Tibial artery (tissue), 4 donors: ENCODE measurements around the gene SLC43A3.

Experiments used
- DNase-seq, 2 donors: peaks; one replicate each; pipeline ENCODE4 v3.0.0-alpha.2; 2019
- H3K27ac ChIP-seq, 2 donors: fragments of 200-600 bp; sonication (generic) in 1 of 2; 1 replicate in 1 of 2; 2 replicates in 1 of 2; pipeline ENCODE4 v1.5.1; 2018 to 2019; ENCODE audit warnings: mild to moderate bottlenecking in 1 of 2
- H3K27me3 ChIP-seq, 2 donors: fragments of 200-600 bp; sonication (generic) in 1 of 2; one replicate each; pipeline versions ENCODE4 v1.5.1 to v1.6.0; 2016 to 2019
- H3K36me3 ChIP-seq, 3 donors: fragments of 200-600 bp; sonication (generic) in 2 of 3; one replicate each; pipeline ENCODE4 v1.5.1; 2016 to 2019; ENCODE audit warnings: mild to moderate bottlenecking in 2 of 3
- H3K4me1 ChIP-seq, 4 donors: fragments of 200-600 bp; sonication (generic) in 2 of 4; 1 replicate in 3 of 4; 2 replicates in 1 of 4; pipeline ENCODE4 v1.5.1; 2016 to 2019
- H3K4me3 ChIP-seq, 2 donors: fragments of 200-600 bp; sonication (generic) in 1 of 2; 1 replicate in 1 of 2; 2 replicates in 1 of 2; pipeline ENCODE4 v1.5.1; 2018 to 2019; ENCODE audit warnings: mild to moderate bottlenecking in 2 of 2
- H3K9me3 ChIP-seq, 3 donors: fragments of 200-600 bp; sonication (generic) in 1 of 3; one replicate each; pipeline ENCODE4 v1.5.1; 2016 to 2019
- intact Hi-C: fragments of 100-400 bp; cut with DNase I; formaldehyde crosslinking; loops from one replicate; pipeline ENCODE4 v1.15.0; 2023; ENCODE audit warnings: low total_unique reads
- TF ChIP-seq, protein P1 (sequence below), 2 experiments: fragments of 200-600 bp in 1 of 2; fragments of 450-650 bp in 1 of 2; IDR thresholded peaks; one replicate each; pipeline ENCODE4 v1.5.1; 2017 to 2019; ENCODE audit warnings: antibody characterized with exemption in 2 of 2, mild to moderate bottlenecking in 1 of 2, moderate library complexity in 1 of 2

SLC43A3 gene

DNA sequence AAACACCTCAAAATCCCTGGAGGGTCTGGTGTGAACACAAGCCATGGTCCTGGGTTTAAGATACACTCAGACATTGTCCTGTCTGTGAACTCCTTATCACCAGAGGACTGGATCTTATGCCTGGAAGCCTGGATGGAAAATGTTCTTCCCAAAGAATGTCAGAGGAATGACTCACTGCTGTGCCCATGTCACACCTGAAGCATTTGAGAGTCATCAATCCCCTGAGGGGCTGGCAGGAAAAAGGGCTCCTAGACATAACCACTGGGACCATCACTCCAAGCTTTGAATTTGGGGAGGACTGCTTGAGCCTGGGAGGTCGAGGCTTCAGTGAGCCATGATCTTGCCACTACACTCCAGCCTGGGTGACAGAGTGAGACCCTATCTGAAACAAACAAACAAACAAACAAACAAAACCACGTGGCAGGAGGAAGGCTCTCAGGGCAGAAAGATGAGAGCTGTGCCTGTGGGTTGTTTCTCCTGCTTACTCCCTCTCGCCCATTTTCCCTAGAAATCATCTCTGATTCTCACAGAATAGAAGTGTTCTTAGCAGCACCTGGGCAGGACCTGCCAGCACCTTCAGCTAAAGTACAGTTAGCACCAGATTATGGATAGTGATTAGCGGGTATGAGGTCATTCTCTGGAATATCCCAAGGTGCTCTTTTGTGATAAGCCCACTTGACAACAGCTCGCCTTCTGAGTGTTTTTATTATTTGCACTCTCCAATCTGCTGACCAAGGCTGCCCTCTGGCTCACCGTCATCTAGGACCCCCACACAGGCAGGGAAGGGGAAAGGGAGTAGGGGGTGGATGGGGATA lies 24.5 kb downstream of the SLC43A3 start:
- Histone ChIP-seq H3K27ac (no peak overlapping the region), H3K9me3 (no peaks in the 10 kb centered on the region), H3K4me1 (peaks cover 0 to 3% (median 0%) of the 10 kb centered on the region in 4 donors), H3K4me3 (no peak overlapping the region), H3K27me3 (no peaks in the 10 kb centered on the region), H3K36me3 (peaks cover 0 to 24% (median 3%) of the 10 kb centered on the region in 3 donors)
- TF ChIP-seq, protein P1, sequence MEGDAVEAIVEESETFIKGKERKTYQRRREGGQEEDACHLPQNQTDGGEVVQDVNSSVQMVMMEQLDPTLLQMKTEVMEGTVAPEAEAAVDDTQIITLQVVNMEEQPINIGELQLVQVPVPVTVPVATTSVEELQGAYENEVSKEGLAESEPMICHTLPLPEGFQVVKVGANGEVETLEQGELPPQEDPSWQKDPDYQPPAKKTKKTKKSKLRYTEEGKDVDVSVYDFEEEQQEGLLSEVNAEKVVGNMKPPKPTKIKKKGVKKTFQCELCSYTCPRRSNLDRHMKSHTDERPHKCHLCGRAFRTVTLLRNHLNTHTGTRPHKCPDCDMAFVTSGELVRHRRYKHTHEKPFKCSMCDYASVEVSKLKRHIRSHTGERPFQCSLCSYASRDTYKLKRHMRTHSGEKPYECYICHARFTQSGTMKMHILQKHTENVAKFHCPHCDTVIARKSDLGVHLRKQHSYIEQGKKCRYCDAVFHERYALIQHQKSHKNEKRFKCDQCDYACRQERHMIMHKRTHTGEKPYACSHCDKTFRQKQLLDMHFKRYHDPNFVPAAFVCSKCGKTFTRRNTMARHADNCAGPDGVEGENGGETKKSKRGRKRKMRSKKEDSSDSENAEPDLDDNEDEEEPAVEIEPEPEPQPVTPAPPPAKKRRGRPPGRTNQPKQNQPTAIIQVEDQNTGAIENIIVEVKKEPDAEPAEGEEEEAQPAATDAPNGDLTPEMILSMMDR (IDR thresholded peaks at IDR 0.05): no peak
- intact Hi-C loops: no loop called here
- no peak for DNase-seq

DNA sequence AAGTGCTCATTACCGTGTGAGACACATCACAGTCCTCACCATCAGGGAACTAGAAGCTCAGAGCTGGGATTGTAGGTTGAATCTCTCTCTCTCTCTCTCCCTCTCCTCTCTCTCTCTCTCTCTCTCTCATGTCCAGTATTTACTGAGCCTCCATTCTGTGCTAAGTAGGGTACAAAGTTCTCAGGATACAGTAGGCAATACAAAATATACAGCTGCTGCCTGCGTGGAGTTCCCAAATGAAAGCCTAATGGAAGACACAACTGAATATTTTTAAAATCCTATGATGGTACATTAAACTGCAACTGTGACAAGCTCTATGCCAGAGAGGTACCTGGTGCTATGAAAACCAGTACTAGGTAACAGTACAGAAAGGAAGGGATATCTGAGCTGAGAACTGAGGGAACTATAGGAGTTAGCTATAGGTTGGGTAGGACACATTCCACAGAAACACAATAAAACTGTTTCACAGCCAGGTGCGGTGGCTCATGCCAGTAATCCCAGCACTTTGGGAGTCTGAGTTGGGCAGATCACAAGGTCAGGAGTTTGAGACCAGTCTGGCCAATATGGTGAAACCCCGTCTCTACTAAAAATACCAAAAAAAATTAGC lies 26.8 kb downstream of the SLC43A3 start:
- H3K4me1 ChIP-seq: no peaks in the 10 kb centered on the region
- peaks cover 0 to 4% (median 0%) of the 10 kb centered on the region in 3 donors for H3K36me3 ChIP-seq
- H3K27ac ChIP-seq: no peak overlapping the region
- intact Hi-C loops: no loop called here
- no peaks in the 10 kb centered on the region for H3K9me3 ChIP-seq
- TF ChIP-seq, protein P1 (IDR thresholded peaks at IDR 0.05): no peak
- DNase-seq: no peak
- H3K27me3 ChIP-seq: no peaks in the 10 kb centered on the region
- no peak overlapping the region for H3K4me3 ChIP-seq

DNA sequence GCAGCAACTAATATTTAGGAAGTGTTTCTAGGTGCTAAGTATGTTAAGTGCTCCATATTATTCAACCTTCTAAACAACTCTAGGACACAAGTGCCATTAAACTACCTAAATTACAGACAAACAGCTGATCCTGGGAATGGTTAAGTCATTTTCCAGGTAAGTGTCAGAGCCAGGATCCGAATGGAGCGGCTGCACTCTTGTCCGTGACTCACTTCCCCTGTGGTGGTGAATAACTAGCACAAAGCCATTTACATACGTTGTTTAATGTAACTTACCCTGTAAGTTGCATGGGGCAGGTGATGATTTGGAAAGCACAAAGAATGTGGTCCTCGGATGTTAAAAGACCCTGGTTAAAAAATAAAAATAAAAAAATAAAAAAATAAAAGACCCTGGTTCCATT lies 27.7 kb downstream of the SLC43A3 start:
- H3K27me3 ChIP-seq: no peaks in the 10 kb centered on the region
- intact Hi-C loops: no loop called here
- TF ChIP-seq, protein P1 (IDR thresholded peaks at IDR 0.05): no peak

DNA sequence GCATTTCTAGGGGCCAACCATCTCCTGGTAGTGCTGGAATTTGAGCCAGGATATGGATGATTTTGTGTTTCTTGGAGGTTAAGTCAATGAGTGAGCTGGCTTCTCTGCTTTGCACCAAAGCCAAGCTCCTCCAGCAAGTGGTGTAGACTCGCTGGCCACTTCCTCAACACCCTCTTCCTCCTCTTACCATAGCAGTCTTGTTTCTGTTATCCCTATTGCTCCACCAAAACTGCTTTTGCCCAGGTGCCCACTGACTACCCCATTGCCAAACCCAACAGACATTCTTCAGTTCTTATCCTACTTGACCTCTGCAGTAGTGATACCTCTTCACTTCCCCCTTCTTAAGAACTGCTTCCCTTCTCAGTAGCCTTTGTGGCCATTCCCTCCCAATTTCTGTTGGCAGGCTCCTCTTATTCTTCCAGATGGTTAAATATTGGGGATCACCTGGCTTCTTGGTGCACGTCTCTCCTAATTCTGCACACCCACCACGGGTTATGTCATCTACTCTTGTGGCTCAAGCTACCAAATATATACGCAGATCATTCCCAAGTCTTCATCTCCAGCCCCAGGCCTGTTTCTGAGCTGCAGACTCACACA lies 29.4 kb downstream of the SLC43A3 start:
- Histone ChIP-seq H3K4me1 (no peaks in the 10 kb centered on the region), H3K36me3 (no peaks in the 10 kb centered on the region), H3K4me3 (no peak overlapping the region), H3K27ac (no peak overlapping the region), H3K9me3 (no peaks in the 10 kb centered on the region), H3K27me3 (no peaks in the 10 kb centered on the region)
- intact Hi-C loops: no loop called here
- no peak for DNase-seq
- TF ChIP-seq, protein P1 (IDR thresholded peaks at IDR 0.05): no peak

More for the DNA sequence above, 27.7 kb downstream of the SLC43A3 start:
- no peak for DNase-seq
- no peak overlapping the region for H3K4me3 ChIP-seq
- H3K27ac ChIP-seq: no peak overlapping the region
- no peaks in the 10 kb centered on the region for H3K36me3 ChIP-seq
- H3K4me1 ChIP-seq: no peaks in the 10 kb centered on the region
- no peaks in the 10 kb centered on the region for H3K9me3 ChIP-seq

DNA sequence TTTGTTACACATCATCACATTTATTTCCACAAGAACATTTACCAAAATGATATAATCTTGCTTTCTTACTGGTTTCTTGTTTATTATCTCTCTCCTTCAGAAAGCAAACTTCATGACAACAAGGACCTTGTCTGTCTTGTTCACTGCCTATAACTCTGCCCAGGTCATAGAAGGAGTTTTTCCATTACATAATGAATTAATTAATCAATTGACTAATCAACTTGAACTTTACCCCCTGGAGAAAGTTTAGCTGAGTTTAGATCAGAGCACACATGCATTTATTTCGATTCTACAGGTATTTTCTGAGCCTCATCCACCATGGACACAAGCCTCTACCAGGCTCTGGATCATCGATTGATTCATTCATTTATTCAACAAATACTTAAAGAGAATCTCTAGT lies 30.2 kb downstream of the SLC43A3 start:
- no peaks in the 10 kb centered on the region for H3K27me3 ChIP-seq
- no peak for DNase-seq
- no peaks in the 10 kb centered on the region for H3K4me1 ChIP-seq
- H3K36me3 ChIP-seq: no peaks in the 10 kb centered on the region
- TF ChIP-seq, protein P1 (IDR thresholded peaks at IDR 0.05): no peak
- H3K9me3 ChIP-seq: no peaks in the 10 kb centered on the region
- H3K4me3 ChIP-seq: no peak overlapping the region
- no peak overlapping the region for H3K27ac ChIP-seq
- intact Hi-C loops: no loop called here
